Measurements from ENCODE around the gene NOL4L. TPM values are rescaled to one million over a fixed set of nuclear protein-coding genes. Genes with fewer than 3 reads are reported as not detected.
A peak's percentile ranks its signal among the peaks of the same experiment; 100 is the strongest.

The NOL4L gene
- total and polyA plus RNA-seq, 2 donors (not counting 3 experiments of a cell fraction or from before 2014, with no cell fraction given), result 55.2 to 79.6 TPM

DNA sequence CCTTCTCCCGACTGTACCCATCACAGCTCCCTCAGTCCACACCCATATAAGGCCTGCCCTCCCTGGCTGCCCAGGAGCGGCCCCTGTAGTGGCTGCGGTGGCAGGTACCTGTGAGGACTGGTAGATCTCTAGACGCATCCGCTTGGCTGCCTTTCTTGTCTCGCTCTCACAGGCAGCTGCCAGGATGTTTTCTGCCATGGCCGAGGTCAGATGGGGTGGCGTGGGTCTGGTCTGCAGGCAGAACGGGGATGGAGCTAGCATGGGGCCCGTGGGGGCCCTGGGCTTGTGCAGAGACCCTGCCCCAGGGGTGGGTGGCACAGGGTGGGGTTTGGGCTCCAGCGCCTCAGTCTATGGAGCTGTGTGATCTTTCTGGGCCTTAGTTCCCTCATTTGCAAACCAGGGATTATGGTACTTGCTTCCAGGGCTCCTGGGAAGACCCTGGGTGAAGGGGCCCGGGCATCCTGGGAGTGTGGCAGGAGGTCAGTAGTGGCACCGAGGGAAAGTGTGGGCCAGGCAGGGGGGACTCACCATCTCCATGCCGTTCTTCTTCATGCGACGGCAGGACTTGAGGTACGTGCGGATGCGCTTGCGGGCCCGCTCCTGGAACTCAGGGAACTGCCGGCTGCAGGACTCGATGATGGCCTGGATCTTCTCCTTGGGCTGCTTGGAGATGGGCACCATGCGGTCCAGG lies 132.2 kb downstream of the NOL4L start:
- H3K9me3 ChIP-seq (replicated peaks; ENCODE audit: control insufficient read depth, insufficient read depth, low read length), result no peaks in the 10 kb centered on the region
- no peak overlapping the region for H3K4me2 ChIP-seq (ENCODE audit: insufficient read depth, low read length)
- dilution Hi-C loops (cut with MboI; ENCODE audit: extremely low pct_ligation_motif_present, low sequenced_read_pairs), result no loop called here
- H3K9me1 ChIP-seq (replicated peaks; ENCODE audit: control insufficient read depth, extremely low read depth, insufficient read depth, low read length), result no peaks in the 10 kb centered on the region
- BruUV-seq (replicated peaks), result TSS peak; percentile 38
- intact Hi-C loops (cut with micrococcal nuclease), result no loop called here
- no peak for TF ChIP-seq POLR2AphosphoS5 (IDR thresholded peaks at IDR 0.05; ENCODE audit: insufficient read depth, low read depth, low read length)
- no peak for TF ChIP-seq FOS (IDR thresholded peaks at IDR 0.05; ENCODE audit: borderline replicate concordance, insufficient read depth, low read length)
- no peak for TF ChIP-seq MYC (IDR thresholded peaks at IDR 0.05; ENCODE audit: low read depth, low read length)
- no peak for TF ChIP-seq JUN (IDR thresholded peaks at IDR 0.05; ENCODE audit: borderline replicate concordance, insufficient read depth, insufficient read length, low read depth)
- TF ChIP-seq, protein P1, sequence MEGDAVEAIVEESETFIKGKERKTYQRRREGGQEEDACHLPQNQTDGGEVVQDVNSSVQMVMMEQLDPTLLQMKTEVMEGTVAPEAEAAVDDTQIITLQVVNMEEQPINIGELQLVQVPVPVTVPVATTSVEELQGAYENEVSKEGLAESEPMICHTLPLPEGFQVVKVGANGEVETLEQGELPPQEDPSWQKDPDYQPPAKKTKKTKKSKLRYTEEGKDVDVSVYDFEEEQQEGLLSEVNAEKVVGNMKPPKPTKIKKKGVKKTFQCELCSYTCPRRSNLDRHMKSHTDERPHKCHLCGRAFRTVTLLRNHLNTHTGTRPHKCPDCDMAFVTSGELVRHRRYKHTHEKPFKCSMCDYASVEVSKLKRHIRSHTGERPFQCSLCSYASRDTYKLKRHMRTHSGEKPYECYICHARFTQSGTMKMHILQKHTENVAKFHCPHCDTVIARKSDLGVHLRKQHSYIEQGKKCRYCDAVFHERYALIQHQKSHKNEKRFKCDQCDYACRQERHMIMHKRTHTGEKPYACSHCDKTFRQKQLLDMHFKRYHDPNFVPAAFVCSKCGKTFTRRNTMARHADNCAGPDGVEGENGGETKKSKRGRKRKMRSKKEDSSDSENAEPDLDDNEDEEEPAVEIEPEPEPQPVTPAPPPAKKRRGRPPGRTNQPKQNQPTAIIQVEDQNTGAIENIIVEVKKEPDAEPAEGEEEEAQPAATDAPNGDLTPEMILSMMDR (IDR thresholded peaks at IDR 0.05; ENCODE audit: extremely low read depth in 1 of 2, insufficient read depth in 1 of 2, low read depth in 1 of 2, low read length in 2 of 2), result no peak
- TF ChIP-seq EZH2 (IDR thresholded peaks at IDR 0.05; ENCODE audit: borderline replicate concordance, low read depth, low read length, severe bottlenecking), result no peak
- no peak for TF ChIP-seq POLR2A (IDR thresholded peaks at IDR 0.05; ENCODE audit: low read depth, low read length)
- no peak for TF ChIP-seq GATA2 (IDR thresholded peaks at IDR 0.05; ENCODE audit: insufficient read depth, insufficient read length, low read depth, low read length)
- TF ChIP-seq, protein P2, sequence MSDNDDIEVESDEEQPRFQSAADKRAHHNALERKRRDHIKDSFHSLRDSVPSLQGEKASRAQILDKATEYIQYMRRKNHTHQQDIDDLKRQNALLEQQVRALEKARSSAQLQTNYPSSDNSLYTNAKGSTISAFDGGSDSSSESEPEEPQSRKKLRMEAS (IDR thresholded peaks at IDR 0.05; ENCODE audit: insufficient read depth, insufficient read length), result no peak
- H3K4me1 ChIP-seq (ENCODE audit: control insufficient read depth, extremely low read depth, insufficient read depth, low read length), result peaks cover 10% of the 10 kb centered on the region
- H3K79me2 ChIP-seq (ENCODE audit: control insufficient read depth, insufficient read depth, low read length), result peaks cover 63% of the 10 kb centered on the region
- ChIA-PET POLR2A (no interaction called here), CTCF (no interaction called here)
- H3K27ac ChIP-seq (ENCODE audit: insufficient read depth, low read depth, low read length), result no peak overlapping the region
- no peak overlapping the region for H3K4me3 ChIP-seq (replicated peaks in 1 of 3; ENCODE audit: insufficient read depth in 1 of 3, low read depth in 1 of 3, low read length in 3 of 3)
- no peak for DNase-seq (ENCODE audit: low read depth, low spot score)
- peaks cover 30 to 78% of the 10 kb centered on the region in 2 experiments for H3K36me3 ChIP-seq (ENCODE audit: control insufficient read depth in 2 of 2, extremely low read depth in 1 of 2, insufficient read depth in 2 of 2, low read length in 2 of 2)
- H2AFZ ChIP-seq (ENCODE audit: low read depth, low read length), result no peak overlapping the region
- no peaks in the 10 kb centered on the region for H4K20me1 ChIP-seq (replicated peaks; ENCODE audit: control insufficient read depth, extremely low read depth, insufficient read depth, low read length)
- no peaks in the 10 kb centered on the region for H3K27me3 ChIP-seq (ENCODE audit: control insufficient read depth in 2 of 2, insufficient read depth in 2 of 2, low read length in 2 of 2)
- FAIRE-seq, result no peak
- no peak overlapping the region for H3K9ac ChIP-seq (replicated peaks; ENCODE audit: extremely low read depth, insufficient read depth, low read length)

Measured in endothelial cell of umbilical vein (primary cell).